IMR-90 (cell line): ENCODE data around the gene FARP1. TPM values are rescaled to one million over a fixed set of nuclear protein-coding genes. Genes with fewer than 3 reads are reported as not detected.

Experiments used
- ATAC-seq: fragments of 200-7000 bp; cut with Tn5 transposase; 2 replicates; pipeline ENCODE4 v1.9.1; 2020; ENCODE audit warnings: low read depth, mild to moderate bottlenecking, moderate library complexity
- BruUV-seq: library from RNA; stranded (reverse); fragments of 400-500 nt; replicated peaks from 2 replicates; lab custom pipeline; 2021; lab: Mats Ljungman, UMichigan
- CTCF ChIA-PET: fragments of 300-600 bp; formaldehyde crosslinking; extraction: SDS; loops from one replicate; lab custom pipeline; 2021; ENCODE audit warnings: antibody characterized with exemption; lab: Yijun Ruan, JAX
- POLR2A ChIA-PET: fragments of 300-600 bp; sonication (Branson Sonifier 250); formaldehyde crosslinking; loops from one replicate; lab custom pipeline; 2022; ENCODE audit warnings: antibody characterized with exemption; ENCODE audit not compliant: unreplicated experiment; lab: Charles Lee
- DNase-seq: peaks from one replicate; pipeline ENCODE4 v3.0.0; 2013
- H2AFZ ChIP-seq: replicated peaks from 2 replicates; pipeline ENCODE3; 2013; ENCODE audit warnings: low read length, mild to moderate bottlenecking; ENCODE audit not compliant: poor library complexity
- H2AK5ac ChIP-seq: 2 replicates; pipeline ENCODE4 v1.6.1; 2013; ENCODE audit warnings: low read depth, low read length, inconsistent platforms
- H2AK9ac ChIP-seq: replicated peaks from 2 replicates; pipeline ENCODE3; 2013; ENCODE audit warnings: mild to moderate bottlenecking, low read depth, low read length, moderate library complexity; ENCODE audit not compliant: poor library complexity
- H2BK120ac ChIP-seq: 2 replicates; pipeline ENCODE4 v1.6.1; 2013; ENCODE audit warnings: low read depth, low read length, inconsistent platforms
- H2BK15ac ChIP-seq: 3 replicates; pipeline ENCODE4 v1.6.1; 2013; ENCODE audit warnings: low read depth, low read length, inconsistent platforms
- H2BK20ac ChIP-seq: 2 replicates; pipeline ENCODE4 v1.6.1; 2013; ENCODE audit warnings: low read depth, mild to moderate bottlenecking, inconsistent platforms, low read length, moderate library complexity
- H2BK5ac ChIP-seq: 2 replicates; pipeline ENCODE4 v1.6.1; 2013; ENCODE audit warnings: mild to moderate bottlenecking, low read depth, low read length, inconsistent platforms; ENCODE audit not compliant: poor library complexity, severe bottlenecking
- H3K14ac ChIP-seq: replicated peaks from 2 replicates; pipeline ENCODE4 v1.6.1; 2013; ENCODE audit warnings: low read depth, low read length, inconsistent platforms
- H3K18ac ChIP-seq: 2 replicates; pipeline ENCODE4 v1.6.1; 2013; ENCODE audit warnings: low read depth, low read length, control low read depth
- H3K23ac ChIP-seq: 2 replicates; pipeline ENCODE4 v1.6.1; 2013; ENCODE audit warnings: low read depth, low read length, inconsistent platforms
- H3K27ac ChIP-seq: 2 replicates; pipeline ENCODE4 v1.5.1; 2013; ENCODE audit warnings: mild to moderate bottlenecking, control low read depth, low read length; ENCODE audit not compliant: insufficient read depth
- H3K27me3 ChIP-seq: 2 replicates; pipeline ENCODE4 v1.6.1; 2013; ENCODE audit warnings: low read length; ENCODE audit not compliant: control insufficient read depth, insufficient read depth
- H3K36me3 ChIP-seq: 2 replicates; pipeline ENCODE4 v1.6.1; 2013; ENCODE audit warnings: low read length, mixed read lengths; ENCODE audit not compliant: control insufficient read depth, insufficient read depth
- H3K4ac ChIP-seq: 2 replicates; pipeline ENCODE4 v1.6.1; 2013; ENCODE audit warnings: low read depth, low read length, inconsistent platforms
- H3K4me1 ChIP-seq: 2 replicates; pipeline ENCODE4 v1.6.1; 2013; ENCODE audit warnings: low read length, mixed read lengths; ENCODE audit not compliant: control insufficient read depth, insufficient read depth
- H3K4me2 ChIP-seq: 2 replicates; pipeline ENCODE4 v1.6.1; 2013; ENCODE audit warnings: low read depth, mild to moderate bottlenecking, control low read depth, low read length, moderate library complexity
- H3K4me3 ChIP-seq: 2 replicates; pipeline ENCODE4 v1.5.1; 2013; ENCODE audit warnings: low read depth, mild to moderate bottlenecking, control low read depth, low read length, moderate library complexity; ENCODE audit not compliant: insufficient read depth
- H3K56ac ChIP-seq: 2 replicates; pipeline ENCODE4 v1.6.1; 2013; ENCODE audit warnings: low read length, inconsistent platforms; ENCODE audit not compliant: insufficient read depth; ENCODE audit errors: extremely low read depth
- H3K79me1 ChIP-seq, 2 experiments: 2 replicates each; pipeline ENCODE4 v1.6.1; 2013; ENCODE audit warnings: low read length in 2 of 2, inconsistent platforms in 1 of 2, low read depth in 1 of 2
- H3K9ac ChIP-seq: 2 replicates; pipeline ENCODE4 v1.6.1; 2013; ENCODE audit warnings: low read depth, low read length, control low read depth
- H3K9me1 ChIP-seq: 2 replicates; pipeline ENCODE4 v1.6.1; 2013; ENCODE audit warnings: low read length, inconsistent platforms; ENCODE audit not compliant: insufficient read depth
- H3K9me3 ChIP-seq: 2 replicates; pipeline ENCODE4 v1.6.1; 2013; ENCODE audit warnings: low read length; ENCODE audit not compliant: control insufficient read depth, insufficient read depth
- H4K20me1 ChIP-seq: 2 replicates; pipeline ENCODE4 v1.6.1; 2013; ENCODE audit warnings: low read length, inconsistent platforms; ENCODE audit not compliant: insufficient read depth
- H4K5ac ChIP-seq: 2 replicates; pipeline ENCODE4 v1.6.1; 2013; ENCODE audit warnings: mild to moderate bottlenecking, low read depth, low read length, control low read depth
- H4K8ac ChIP-seq, 2 experiments: 2 replicates each; pipeline ENCODE4 v1.6.1; 2013; ENCODE audit warnings: low read depth in 2 of 2, low read length in 2 of 2, control low read depth in 1 of 2, inconsistent platforms in 1 of 2
- H4K91ac ChIP-seq: 2 replicates; pipeline ENCODE4 v1.6.1; 2013; ENCODE audit warnings: low read depth, low read length, inconsistent platforms; ENCODE audit not compliant: insufficient read depth
- BHLHE40 ChIP-seq: fragments of 150-350 bp; IDR thresholded peaks from 2 replicates; pipeline ENCODE4 v1.6.1; 2016; ENCODE audit warnings: mild to moderate bottlenecking, low read depth, low read length
- CEBPB ChIP-seq: IDR thresholded peaks from 2 replicates; pipeline ENCODE4 v1.6.1; 2012; ENCODE audit warnings: low read depth, low read length, improper control_type of control experiment
- CHD1 ChIP-seq: IDR thresholded peaks from 2 replicates; pipeline ENCODE4 v1.6.1; 2012; ENCODE audit warnings: low read depth, low read length, improper control_type of control experiment
- FOS ChIP-seq: fragments of 150-350 bp; IDR thresholded peaks from 2 replicates; pipeline ENCODE4 v1.6.1; 2016; ENCODE audit warnings: low read depth, low read length
- NFE2L2 ChIP-seq: fragments of 150-350 bp; IDR thresholded peaks from 2 replicates; pipeline ENCODE4 v1.6.1; 2016; ENCODE audit warnings: low read depth, mild to moderate bottlenecking, low read length
- POLR2A ChIP-seq: IDR thresholded peaks from 2 replicates; pipeline ENCODE4 v1.6.1; 2012; ENCODE audit warnings: mild to moderate bottlenecking, low read depth, low read length
- RAD21 ChIP-seq: IDR thresholded peaks from 2 replicates; pipeline ENCODE4 v1.6.1; 2012; ENCODE audit warnings: low read length, improper control_type of control experiment
- RFX5 ChIP-seq: IDR thresholded peaks from 2 replicates; pipeline ENCODE4 v1.8.0; 2012; ENCODE audit warnings: low read depth, mild to moderate bottlenecking, low read length, moderate library complexity
- SMC3 ChIP-seq: fragments of 150-350 bp; IDR thresholded peaks from 2 replicates; pipeline ENCODE4 v1.6.1; 2016; ENCODE audit warnings: low read depth, mild to moderate bottlenecking, antibody characterized with exemption, low read length, moderate library complexity
- WGBS, 2 experiments: methylation state at CpG; one replicate each; pipeline versions ENCODE4 v1.1.5 to v1.1.7; 2013; ENCODE audit warnings: missing lambda C conversion rate in 2 of 2; ENCODE audit not compliant: insufficient read length in 1 of 2; ENCODE audit errors: extremely low coverage in 2 of 2; 5-methylcytosine and 5-hydroxymethylcytosine counted together
- dilution Hi-C: fragments of 300-500 bp; cut with HindIII; formaldehyde crosslinking; loops from one replicate; pipeline ENCODE4 v1.14.3; 2018; ENCODE audit warnings: low sequenced_read_pairs; ENCODE audit not compliant: unreplicated experiment
- in situ Hi-C: fragments of 300-500 bp; cut with MboI; formaldehyde crosslinking; loops from 3 replicates; pipeline ENCODE4 v1.14.3; 2019; ENCODE audit warnings: low sequenced_read_pairs, inconsistent platforms, mixed read lengths
- intact Hi-C: fragments of 100-400 bp; cut with micrococcal nuclease; formaldehyde crosslinking; loops from 2 replicates; pipeline ENCODE4 v1.10.0; 2022
- polyA plus RNA-seq, 3 experiments: library from polyadenylated mRNA; depleted of rRNA; stranded (reverse); fragments of >200 nt; gene quantifications; 2 replicates each; pipeline ENCODE4 v1.2.3, GENCODE V29; 2012; ENCODE audit warnings: low replicate concordance in 1 of 3
- total RNA-seq: library from RNA; depleted of rRNA; stranded (reverse); fragments of >200 nt; gene quantifications from 2 replicates; pipeline ENCODE4 v1.2.3, GENCODE V29; 2012
- TF ChIP-seq, protein P1 (sequence below): conservative IDR thresholded peaks from 2 replicates; pipeline ENCODE4 v1.5.1; 2012; ENCODE audit warnings: mild to moderate bottlenecking, low read depth, low read length, improper control_type of control experiment

FARP1 gene
- total and polyA plus RNA-seq, 2 of the 4 experiments (the other 2 are of a cell fraction): 39.6 to 57.0 TPM

DNA sequence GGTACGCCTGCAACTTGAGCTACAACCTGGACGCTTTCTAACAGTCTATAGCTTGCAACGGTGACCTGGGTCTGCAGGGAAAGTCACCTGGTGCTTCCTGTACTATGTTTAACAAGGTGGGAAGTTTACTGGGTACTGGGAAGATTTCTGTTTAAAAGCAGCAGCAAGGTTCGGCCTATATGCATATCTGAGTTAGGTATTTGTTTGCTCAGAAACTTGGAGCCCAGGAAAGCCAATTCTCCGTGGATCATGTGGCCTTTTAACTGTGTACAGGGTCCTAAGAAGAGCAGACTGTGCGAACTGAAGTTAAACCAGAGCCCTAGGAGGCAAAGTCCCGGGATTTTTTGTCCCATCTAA lies 330.9 kb downstream of the FARP1 start:
- Histone ChIP-seq H3K4me1 (peaks cover 15% of the 10 kb centered on the region), H3K18ac (no peak overlapping the region), H3K9ac (no peak overlapping the region), H2BK120ac (no peak overlapping the region), H4K8ac (no peak overlapping the region), H2BK20ac (no peak overlapping the region), H3K9me1 (peaks cover 22% of the 10 kb centered on the region), H3K27ac (no peak overlapping the region), H2BK5ac (no peak overlapping the region), H2BK15ac (no peak overlapping the region), H4K91ac (no peak overlapping the region), H3K9me3 (no peaks in the 10 kb centered on the region), H2AFZ (peak overlapping the region; percentile 47), H3K79me1 (peaks cover 24 to 89% of the 10 kb centered on the region in 2 experiments), H4K20me1 (peaks cover 21% of the 10 kb centered on the region; the same call in 1 of the 2 replicates), H3K14ac (no peak overlapping the region), H2AK5ac (no peak overlapping the region), H3K4me3 (no peak overlapping the region), H4K5ac (no peak overlapping the region), H3K23ac (no peak overlapping the region), H3K36me3 (peaks cover 33% of the 10 kb centered on the region), H2AK9ac (no peak overlapping the region), H3K27me3 (no peaks in the 10 kb centered on the region), H3K56ac (no peak overlapping the region), H3K4me2 (no peak overlapping the region), H3K4ac (no peak overlapping the region)
- in situ Hi-C loops: no loop called here
- no peak for TF ChIP-seq NFE2L2
- TF ChIP-seq CHD1: no peak
- TF ChIP-seq FOS: no peak
- no peak for TF ChIP-seq RFX5
- TF ChIP-seq CEBPB: no peak
- no peak for TF ChIP-seq SMC3
- TF ChIP-seq RAD21: no peak
- TF ChIP-seq POLR2A: no peak
- no peak for TF ChIP-seq BHLHE40
- TF ChIP-seq, protein P1, sequence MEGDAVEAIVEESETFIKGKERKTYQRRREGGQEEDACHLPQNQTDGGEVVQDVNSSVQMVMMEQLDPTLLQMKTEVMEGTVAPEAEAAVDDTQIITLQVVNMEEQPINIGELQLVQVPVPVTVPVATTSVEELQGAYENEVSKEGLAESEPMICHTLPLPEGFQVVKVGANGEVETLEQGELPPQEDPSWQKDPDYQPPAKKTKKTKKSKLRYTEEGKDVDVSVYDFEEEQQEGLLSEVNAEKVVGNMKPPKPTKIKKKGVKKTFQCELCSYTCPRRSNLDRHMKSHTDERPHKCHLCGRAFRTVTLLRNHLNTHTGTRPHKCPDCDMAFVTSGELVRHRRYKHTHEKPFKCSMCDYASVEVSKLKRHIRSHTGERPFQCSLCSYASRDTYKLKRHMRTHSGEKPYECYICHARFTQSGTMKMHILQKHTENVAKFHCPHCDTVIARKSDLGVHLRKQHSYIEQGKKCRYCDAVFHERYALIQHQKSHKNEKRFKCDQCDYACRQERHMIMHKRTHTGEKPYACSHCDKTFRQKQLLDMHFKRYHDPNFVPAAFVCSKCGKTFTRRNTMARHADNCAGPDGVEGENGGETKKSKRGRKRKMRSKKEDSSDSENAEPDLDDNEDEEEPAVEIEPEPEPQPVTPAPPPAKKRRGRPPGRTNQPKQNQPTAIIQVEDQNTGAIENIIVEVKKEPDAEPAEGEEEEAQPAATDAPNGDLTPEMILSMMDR: no peak
- ATAC-seq (no peak), DNase-seq (no peak)
- WGBS, 2 experiments: 92% methylated on average over 4 of the region's 7 CpGs; no CpG with 5 or more reads in 1 of the 2 experiments
- intact Hi-C loops: no loop called here
- dilution Hi-C loops: loop anchor here (25.0 kb wide), 1 partner anchor 189 kb away; no protein-coding TSS in a partner anchor
- POLR2A ChIA-PET: no interaction called here
- CTCF ChIA-PET: no interaction called here
- BruUV-seq: no TSS peak
